GM12878 (cell line): ENCODE data around the gene AP4S1. TPM values are rescaled to one million over a fixed set of nuclear protein-coding genes. Genes with fewer than 3 reads are reported as not detected.

Experiments
- BHLHE40 ChIP-seq, 2 experiments: fragments of 450-650 bp in 1 of 2; IDR thresholded peaks; 2 replicates each; pipeline ENCODE4 v1.6.1; 2011 to 2017; ENCODE audit warnings: low read depth in 2 of 2, borderline replicate concordance in 1 of 2, improper control_type of control experiment in 1 of 2, low read length in 1 of 2, mild to moderate bottlenecking in 1 of 2
- BRCA1 ChIP-seq: IDR thresholded peaks from 2 replicates; pipeline ENCODE4 v1.6.1; 2011; ENCODE audit warnings: low read depth, low read length, improper control_type of control experiment
- CBFB ChIP-seq: IDR thresholded peaks from 2 replicates; pipeline ENCODE4 v1.6.1; 2016; ENCODE audit warnings: antibody characterized with exemption, low read depth
- EGR1 ChIP-seq, 2 experiments: IDR thresholded peaks; 1 replicate in 1 of 2; 2 replicates in 1 of 2; pipeline ENCODE4 v1.6.1; 2011 to 2012; ENCODE audit warnings: low read depth in 2 of 2, low read length in 2 of 2, borderline replicate concordance in 1 of 2, mild to moderate bottlenecking in 1 of 2, moderate library complexity in 1 of 2
- ETV6 ChIP-seq, 2 experiments: fragments of 450-650 bp in 1 of 2; IDR thresholded peaks in 1 of 2; conservative IDR thresholded peaks in 1 of 2; 2 replicates each; pipeline ENCODE4 v1.6.1; 2014; ENCODE audit warnings: antibody characterized with exemption in 1 of 2, borderline replicate concordance in 1 of 2, low read depth in 1 of 2, mild to moderate bottlenecking in 1 of 2, moderate library complexity in 1 of 2
- FOS ChIP-seq: IDR thresholded peaks from 3 replicates; pipeline ENCODE4 v1.6.1; 2011; ENCODE audit warnings: borderline replicate concordance; ENCODE audit not compliant: insufficient read length; ENCODE audit errors: extremely low read depth
- HDAC2 ChIP-seq: fragments of 200-600 bp; sonication (generic); IDR thresholded peaks from 2 replicates; pipeline ENCODE4 v1.6.1; 2017
- JUND ChIP-seq: IDR thresholded peaks from 2 replicates; pipeline ENCODE4 v1.6.1; 2012; ENCODE audit warnings: low read depth, mild to moderate bottlenecking, low read length, improper control_type of control experiment, moderate library complexity
- MYC ChIP-seq: IDR thresholded peaks from 2 replicates; pipeline ENCODE4 v1.6.1; 2011; ENCODE audit warnings: mild to moderate bottlenecking, low read length, moderate library complexity, inconsistent platforms; ENCODE audit not compliant: insufficient read depth, insufficient replicate concordance, insufficient read length, severe bottlenecking
- NR2F1 ChIP-seq: fragments of 450-650 bp; conservative IDR thresholded peaks from 2 replicates; pipeline ENCODE4 v1.6.1; 2017; ENCODE audit warnings: mild to moderate bottlenecking
- SIX5 ChIP-seq: IDR thresholded peaks from 2 replicates; pipeline ENCODE4 v1.6.1; 2011; ENCODE audit warnings: mild to moderate bottlenecking, low read depth, low read length, moderate library complexity; ENCODE audit not compliant: severe bottlenecking
- TAF1 ChIP-seq: IDR thresholded peaks from 2 replicates; pipeline ENCODE4 v1.6.1; 2011; ENCODE audit warnings: mild to moderate bottlenecking, low read depth, low read length, borderline replicate concordance
- TARDBP ChIP-seq: IDR thresholded peaks from 2 replicates; pipeline ENCODE4 v1.6.1; 2016; ENCODE audit warnings: borderline replicate concordance
- ZBTB40 ChIP-seq: fragments of 450-650 bp; IDR thresholded peaks from 2 replicates; pipeline ENCODE4 v1.6.1; 2016; ENCODE audit warnings: mild to moderate bottlenecking, moderate library complexity, borderline replicate concordance
- ZNF687 ChIP-seq: fragments of 450-650 bp; IDR thresholded peaks from 2 replicates; pipeline ENCODE4 v1.6.1; 2017; ENCODE audit warnings: mild to moderate bottlenecking, moderate library complexity
- polyA plus RNA-seq, 11 experiments: library from polyadenylated mRNA; depleted of rRNA in 4 of 11; unstranded in 6 of 11; stranded (reverse) in 5 of 11; fragments of >200 nt; fragmentation: Nextera tagmentation in 4 of 11; fragmentation: Illumina TruSeq in 1 of 11; extraction: Ambion mirVana in 4 of 11; extraction: Trizol in 1 of 11; gene quantifications; 1 replicate in 1 of 11; 2 replicates in 10 of 11; pipeline versions ENCODE4 v1.2.1 to v1.2.3, GENCODE V29; 2011 to 2016; ENCODE audit warnings: inconsistent platforms in 2 of 11, missing spikeins in 2 of 11, low read depth in 1 of 11
- total RNA-seq, 4 experiments: library from RNA; depleted of rRNA in 3 of 4; stranded (reverse); fragments of >200 nt in 3 of 4; fragmentation: Illumina TruSeq in 1 of 4; extraction: Trizol in 1 of 4; gene quantifications; 2 replicates each; pipeline versions ENCODE4 v1.2.1 to v1.2.3, GENCODE V29; 2013 to 2021
- TF ChIP-seq, protein P1 (sequence below): fragments of 450-650 bp; IDR thresholded peaks from 2 replicates; pipeline ENCODE4 v1.6.1; 2014; ENCODE audit warnings: mild to moderate bottlenecking
- TF ChIP-seq, protein P2 (sequence below), 3 experiments: IDR thresholded peaks in 2 of 3; conservative IDR thresholded peaks in 1 of 3; 2 replicates each; pipeline ENCODE4 v1.5.1; 2011; ENCODE audit warnings: low read depth in 3 of 3, low read length in 3 of 3, mild to moderate bottlenecking in 3 of 3, control low read depth in 2 of 3, moderate library complexity in 2 of 3, inconsistent platforms in 1 of 3, mixed read lengths in 1 of 3; ENCODE audit not compliant: control insufficient read depth in 2 of 3, insufficient read depth in 1 of 3; ENCODE audit errors: extremely low read depth in 1 of 3

The AP4S1 gene
- total and polyA plus RNA-seq, 10 of the 15 experiments (the other 5 are each of a cell fraction or from before 2014, with no cell fraction given) = 3.6 to 9.0 (median 5.7) TPM

GRCh38 chr14:31025367-31026076 lies at the start of gene AP4S1 (continued):
- TF ChIP-seq JUND (no peak), FOS (no peak), EGR1 (IDR thresholded peaks at IDR 0.05; ENCODE audit: borderline replicate concordance in 1 of 2, low read depth in 2 of 2, low read length in 2 of 2) (no peak), ETV6 (conservative IDR thresholded peaks at IDR 0.05 in 1 of 2, IDR thresholded peaks at IDR 0.05 in 1 of 2; ENCODE audit: borderline replicate concordance in 1 of 2, low read depth in 1 of 2) (no peak), HDAC2 (no peak), BHLHE40 (IDR thresholded peaks at IDR 0.05; ENCODE audit: borderline replicate concordance in 1 of 2, low read depth in 2 of 2, low read length in 1 of 2) (no peak), BRCA1 (no peak), TAF1 (peak; percentile 89), CBFB (no peak), SIX5 (no peak), ZNF687 (no peak), ZBTB40 (no peak), MYC (no peak), NR2F1 (no peak), TARDBP (no peak)
- TF ChIP-seq, protein P1, sequence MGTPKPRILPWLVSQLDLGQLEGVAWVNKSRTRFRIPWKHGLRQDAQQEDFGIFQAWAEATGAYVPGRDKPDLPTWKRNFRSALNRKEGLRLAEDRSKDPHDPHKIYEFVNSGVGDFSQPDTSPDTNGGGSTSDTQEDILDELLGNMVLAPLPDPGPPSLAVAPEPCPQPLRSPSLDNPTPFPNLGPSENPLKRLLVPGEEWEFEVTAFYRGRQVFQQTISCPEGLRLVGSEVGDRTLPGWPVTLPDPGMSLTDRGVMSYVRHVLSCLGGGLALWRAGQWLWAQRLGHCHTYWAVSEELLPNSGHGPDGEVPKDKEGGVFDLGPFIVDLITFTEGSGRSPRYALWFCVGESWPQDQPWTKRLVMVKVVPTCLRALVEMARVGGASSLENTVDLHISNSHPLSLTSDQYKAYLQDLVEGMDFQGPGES = no peak
- TF ChIP-seq, protein P2, sequence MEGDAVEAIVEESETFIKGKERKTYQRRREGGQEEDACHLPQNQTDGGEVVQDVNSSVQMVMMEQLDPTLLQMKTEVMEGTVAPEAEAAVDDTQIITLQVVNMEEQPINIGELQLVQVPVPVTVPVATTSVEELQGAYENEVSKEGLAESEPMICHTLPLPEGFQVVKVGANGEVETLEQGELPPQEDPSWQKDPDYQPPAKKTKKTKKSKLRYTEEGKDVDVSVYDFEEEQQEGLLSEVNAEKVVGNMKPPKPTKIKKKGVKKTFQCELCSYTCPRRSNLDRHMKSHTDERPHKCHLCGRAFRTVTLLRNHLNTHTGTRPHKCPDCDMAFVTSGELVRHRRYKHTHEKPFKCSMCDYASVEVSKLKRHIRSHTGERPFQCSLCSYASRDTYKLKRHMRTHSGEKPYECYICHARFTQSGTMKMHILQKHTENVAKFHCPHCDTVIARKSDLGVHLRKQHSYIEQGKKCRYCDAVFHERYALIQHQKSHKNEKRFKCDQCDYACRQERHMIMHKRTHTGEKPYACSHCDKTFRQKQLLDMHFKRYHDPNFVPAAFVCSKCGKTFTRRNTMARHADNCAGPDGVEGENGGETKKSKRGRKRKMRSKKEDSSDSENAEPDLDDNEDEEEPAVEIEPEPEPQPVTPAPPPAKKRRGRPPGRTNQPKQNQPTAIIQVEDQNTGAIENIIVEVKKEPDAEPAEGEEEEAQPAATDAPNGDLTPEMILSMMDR (IDR thresholded peaks at IDR 0.05 in 2 of 3, conservative IDR thresholded peaks at IDR 0.05 in 1 of 3; ENCODE audit: control insufficient read depth in 2 of 3, extremely low read depth in 1 of 3, insufficient read depth in 1 of 3, low read depth in 3 of 3, low read length in 3 of 3) = no peak
